Vagina (tissue), 2 donors: ENCODE measurements around the gene SLC25A21.

Source experiments
- POLR2A ChIP-seq, 2 donors: fragments of 450-650 bp; IDR thresholded peaks; one replicate each; pipeline ENCODE4 v1.6.1; 2017; ENCODE audit warnings: antibody characterized with exemption in 2 of 2, mild to moderate bottlenecking in 2 of 2, moderate library complexity in 2 of 2
- POLR2AphosphoS5 ChIP-seq, 2 donors: sonication (generic); formaldehyde crosslinking; IDR thresholded peaks; one replicate each; pipeline ENCODE4 v1.9.0; 2017; ENCODE audit warnings: antibody characterized with exemption in 2 of 2, mild to moderate bottlenecking in 2 of 2, low read depth in 1 of 2; ENCODE audit not compliant: insufficient read depth in 1 of 2
- TF ChIP-seq, protein P1 (sequence below), 3 experiments: fragments of 450-650 bp in 2 of 3; fragments of 200-600 bp in 1 of 3; sonication (generic) in 1 of 3; IDR thresholded peaks; one replicate each; pipeline ENCODE4 v1.5.1; 2017 to 2019; ENCODE audit warnings: antibody characterized with exemption in 3 of 3, mild to moderate bottlenecking in 2 of 3, moderate library complexity in 2 of 3

DNA sequence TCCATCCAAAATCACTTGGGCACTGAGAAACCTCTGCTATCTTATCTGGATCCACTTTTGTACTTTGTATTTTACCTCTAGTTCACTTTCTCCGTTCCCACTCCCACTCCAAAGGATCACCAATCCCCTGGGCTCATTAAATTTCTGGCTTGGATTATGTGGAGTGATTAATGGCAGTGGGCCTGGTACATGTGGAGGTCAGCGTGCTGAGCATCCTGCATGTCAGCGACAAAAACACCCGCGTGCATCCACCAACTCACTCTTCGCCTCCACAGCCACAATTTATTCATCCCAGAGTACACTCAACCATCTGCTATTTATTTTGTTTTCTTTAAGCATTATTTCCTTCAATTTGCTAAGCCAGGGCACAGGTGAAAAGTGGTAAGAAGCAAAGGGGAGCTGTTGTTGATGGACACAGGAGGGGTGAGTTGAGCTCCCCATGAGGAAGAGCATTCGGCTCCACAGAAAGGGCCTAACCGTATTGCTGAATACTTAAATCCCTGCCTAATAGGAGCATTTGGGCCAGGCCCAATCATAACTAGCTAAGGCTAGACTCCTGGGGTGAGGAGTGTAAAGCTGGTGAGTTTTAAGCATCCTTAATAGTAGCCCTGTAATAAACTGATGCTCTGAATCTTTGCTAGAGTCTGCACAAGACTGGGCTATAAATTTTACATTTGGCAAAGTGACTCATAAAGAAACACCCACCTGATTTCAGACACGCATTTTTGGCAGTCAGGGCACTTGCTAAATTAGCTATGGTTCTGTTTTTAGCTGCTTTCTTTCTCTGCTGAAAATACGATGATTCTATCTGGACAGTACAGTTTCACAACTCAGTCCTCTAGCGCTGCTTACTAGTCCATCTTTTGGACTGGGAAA is 137.8 kb downstream of the SLC25A21 start:
- no peak for TF ChIP-seq POLR2A (IDR thresholded peaks at IDR 0.05)
- TF ChIP-seq, protein P1, sequence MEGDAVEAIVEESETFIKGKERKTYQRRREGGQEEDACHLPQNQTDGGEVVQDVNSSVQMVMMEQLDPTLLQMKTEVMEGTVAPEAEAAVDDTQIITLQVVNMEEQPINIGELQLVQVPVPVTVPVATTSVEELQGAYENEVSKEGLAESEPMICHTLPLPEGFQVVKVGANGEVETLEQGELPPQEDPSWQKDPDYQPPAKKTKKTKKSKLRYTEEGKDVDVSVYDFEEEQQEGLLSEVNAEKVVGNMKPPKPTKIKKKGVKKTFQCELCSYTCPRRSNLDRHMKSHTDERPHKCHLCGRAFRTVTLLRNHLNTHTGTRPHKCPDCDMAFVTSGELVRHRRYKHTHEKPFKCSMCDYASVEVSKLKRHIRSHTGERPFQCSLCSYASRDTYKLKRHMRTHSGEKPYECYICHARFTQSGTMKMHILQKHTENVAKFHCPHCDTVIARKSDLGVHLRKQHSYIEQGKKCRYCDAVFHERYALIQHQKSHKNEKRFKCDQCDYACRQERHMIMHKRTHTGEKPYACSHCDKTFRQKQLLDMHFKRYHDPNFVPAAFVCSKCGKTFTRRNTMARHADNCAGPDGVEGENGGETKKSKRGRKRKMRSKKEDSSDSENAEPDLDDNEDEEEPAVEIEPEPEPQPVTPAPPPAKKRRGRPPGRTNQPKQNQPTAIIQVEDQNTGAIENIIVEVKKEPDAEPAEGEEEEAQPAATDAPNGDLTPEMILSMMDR (IDR thresholded peaks at IDR 0.05) = no peak
- no peak for TF ChIP-seq POLR2AphosphoS5 (IDR thresholded peaks at IDR 0.05; ENCODE audit: insufficient read depth in 1 of 2, low read depth in 1 of 2)
